ENCODE measurements around the gene UGT2A1. TPM values are rescaled to one million over a fixed set of nuclear protein-coding genes. Genes with fewer than 3 reads are reported as not detected.

Gene UGT2A1
- total and polyA plus RNA-seq, 2 of the 8 experiments (the other 6 are each of a cell fraction or from before 2014, with no cell fraction given), result 0.19 TPM; not detected in 1

GRCh38 chr4:69639542-69639941, 13.5 kb downstream of the UGT2A1 start, which contains the start of gene UGT2A2 (continued):
- no peak for TF ChIP-seq TBP (IDR thresholded peaks at IDR 0.05; ENCODE audit: low read depth, low read length)
- TF ChIP-seq POU5F1 (IDR thresholded peaks at IDR 0.05; ENCODE audit: low read depth, low read length), result no peak
- no peak for TF ChIP-seq HDAC2 (IDR thresholded peaks at IDR 0.05; ENCODE audit: borderline replicate concordance in 1 of 2, low read depth in 2 of 2, low read length in 2 of 2)
- TF ChIP-seq CEBPB (IDR thresholded peaks at IDR 0.05; ENCODE audit: low read depth, low read length), result no peak
- TF ChIP-seq SIRT6 (IDR thresholded peaks at IDR 0.05; ENCODE audit: low read length), result no peak

Measured in H1 (cell line).